HG03064 (cell line): ENCODE data around the gene GTF2H2C_2.
"Not testable (repeated sequence)": the region's sequence is repeated elsewhere in the genome, so short reads cannot be mapped to it uniquely, and the experiment has no call there.

ENCODE experiments used
- ATAC-seq: cut with Tn5 transposase; IDR thresholded peaks from one replicate; pipeline ENCODE4 v1.9.1; 2021; ENCODE audit warnings: low read depth; ENCODE audit not compliant: unreplicated experiment

GTF2H2C_2 gene

GRCh38 chr5:70415117-70415516, at the start of gene GTF2H2C_2:
Gene GTF2H2C_2, plus strand, starts transcription at chr5:70415368.
- ATAC-seq, result peak; percentile 91

GRCh38 chr5:70400984-70401686, 14.0 kb upstream of the GTF2H2C_2 start:
- ATAC-seq, result not testable (repeated sequence)

GRCh38 chr5:70421322-70421721, 6.2 kb downstream of the GTF2H2C_2 start:
- not testable (repeated sequence) for ATAC-seq

- ATAC-seq, result not testable (repeated sequence)
Measured at GRCh38 chr5:70423215-70423614, 8.0 kb downstream of the GTF2H2C_2 start.

- ATAC-seq, result not testable (repeated sequence)
Measured at GRCh38 chr5:70438518-70438917, 23.4 kb downstream of the GTF2H2C_2 start.

DNA sequence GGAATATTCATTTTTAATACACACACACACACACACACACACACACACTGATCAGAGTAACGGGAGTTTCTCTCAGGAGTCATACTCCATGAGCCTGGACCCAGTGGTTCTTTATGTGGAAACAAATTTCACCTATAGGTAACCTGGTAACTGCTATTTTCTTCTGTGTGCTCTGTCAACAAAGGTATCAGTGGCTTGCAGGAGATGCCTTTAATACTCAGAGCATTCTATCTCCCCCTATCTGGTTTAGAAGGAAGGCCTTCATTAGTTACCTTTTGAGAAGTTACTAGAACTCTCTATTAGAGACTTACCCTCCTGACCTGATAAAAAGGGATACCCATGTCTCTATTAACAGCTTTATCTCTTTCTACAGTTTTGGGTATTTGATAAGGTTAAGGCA, 34.4 kb downstream of the GTF2H2C_2 start:
- ATAC-seq, result not testable (repeated sequence)

DNA sequence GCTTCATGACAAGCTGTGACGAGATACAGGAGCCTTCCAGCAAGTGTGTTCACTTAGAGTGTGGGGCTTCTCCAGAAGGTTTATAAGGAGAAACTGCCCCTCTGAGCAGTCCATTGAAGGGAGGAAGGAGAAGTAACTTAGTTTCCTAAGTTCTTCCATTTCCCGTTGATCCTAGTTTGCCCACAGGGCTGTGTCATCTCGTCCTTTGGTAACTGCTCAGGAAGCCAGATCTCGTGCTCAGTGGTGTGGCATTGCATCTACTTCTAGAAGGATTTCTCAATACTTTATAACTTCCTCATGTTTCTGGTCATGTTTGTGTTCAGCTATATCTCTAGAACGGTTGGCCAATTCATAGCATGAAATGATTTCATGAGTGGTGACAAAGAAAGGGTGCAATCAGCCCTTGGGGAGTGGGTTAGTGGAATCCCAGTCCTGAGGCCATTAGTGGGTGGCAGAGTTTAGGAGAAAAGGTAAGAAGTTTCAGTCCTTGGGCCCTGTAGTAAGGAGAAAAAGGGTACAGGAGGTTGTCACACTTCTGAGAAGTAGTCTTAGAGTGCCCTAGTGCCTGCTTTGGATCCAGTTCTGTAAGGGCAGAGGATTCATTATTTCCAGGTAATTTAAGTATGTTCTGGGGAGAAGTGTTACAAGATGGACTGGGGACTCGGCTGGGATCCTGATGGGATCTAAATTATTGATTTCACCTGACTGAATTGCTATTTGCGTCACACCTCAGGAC, 36.2 kb downstream of the GTF2H2C_2 start:
- ATAC-seq, result not testable (repeated sequence)

DNA sequence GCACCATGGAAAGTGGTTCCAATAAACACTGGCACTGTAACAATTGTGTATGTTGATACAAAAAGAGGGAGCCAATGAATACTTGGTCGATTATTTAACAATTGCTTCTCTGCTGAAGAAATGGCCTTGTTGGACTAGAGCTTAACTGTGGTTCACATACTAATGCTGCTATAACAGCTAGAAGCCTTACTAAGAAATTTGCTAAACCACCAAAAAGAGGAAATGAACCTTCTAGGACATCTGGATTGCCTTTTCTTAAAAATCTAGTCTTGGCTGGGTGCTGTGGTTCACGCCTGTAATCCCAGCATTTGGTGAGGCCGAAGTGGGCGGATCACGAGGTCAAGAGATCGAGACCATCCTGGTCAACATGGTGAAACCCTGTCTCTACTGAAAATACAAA, 41.9 kb downstream of the GTF2H2C_2 start:
- not testable (repeated sequence) for ATAC-seq

- not testable (repeated sequence) for ATAC-seq
Measured at GRCh38 chr5:70459188-70459587, 44.0 kb downstream of the GTF2H2C_2 start.

DNA sequence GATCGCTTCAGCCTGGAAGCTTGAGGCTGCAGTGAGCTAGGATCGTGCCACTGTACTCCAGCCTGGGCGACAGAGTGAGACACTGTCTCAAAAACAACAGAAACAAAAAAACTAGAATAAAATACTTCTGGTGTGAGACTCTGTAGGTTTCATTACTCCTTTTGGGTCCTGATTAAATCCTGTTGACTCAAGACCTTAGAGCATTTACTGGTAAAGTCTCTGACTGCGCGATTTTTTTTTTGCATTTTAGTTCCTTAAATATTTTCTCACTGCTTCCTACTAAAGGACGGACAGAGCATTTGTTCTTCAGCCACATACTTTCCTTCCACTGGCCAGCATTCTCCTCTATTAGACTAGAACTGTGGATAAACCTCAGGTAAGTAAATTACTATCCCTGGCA, 46.8 kb downstream of the GTF2H2C_2 start:
- not testable (repeated sequence) for ATAC-seq

- ATAC-seq, result not testable (repeated sequence)
Measured at GRCh38 chr5:70464019-70464637, 49.0 kb downstream of the GTF2H2C_2 start.

GRCh38 chr5:70469926-70470509, 54.9 kb downstream of the GTF2H2C_2 start:
- not testable (repeated sequence) for ATAC-seq
